OCI-LY1 (cell line): ENCODE measurements around the gene LTBP3.

Experiments used
- CTCF ChIP-seq: fragments of 200-600 bp; sonication (generic), shearing (Covaris generic); IDR thresholded peaks from 2 replicates; pipeline ENCODE4 v1.5.1; 2017; ENCODE audit warnings: mild to moderate bottlenecking, antibody characterized with exemption, low read length, moderate library complexity, mixed read lengths
- EZH2 ChIP-seq: fragments of 200-600 bp; sonication (generic), shearing (Covaris generic); IDR thresholded peaks from 2 replicates; pipeline ENCODE4 v1.8.0; 2017; ENCODE audit warnings: borderline replicate concordance, mixed run types, mild to moderate bottlenecking, antibody characterized with exemption, low read length, moderate library complexity, mixed read lengths

- TF ChIP-seq CTCF (no peak), EZH2 (no peak)
These were observed 41.7 kb upstream of the LTBP3 start for GRCh38 chr11:65599955-65600246.
